Aorta (tissue), 5 donors: ENCODE measurements around the gene CNTRL. TPM values are rescaled to one million over a fixed set of nuclear protein-coding genes. Genes with fewer than 3 reads are reported as not detected.

Source experiments
- ATAC-seq: fragments of 200-7000 bp; cut with Tn5 transposase; one replicate; pipeline ENCODE4 v1.9.1; 2022; ENCODE audit warnings: moderate library complexity; ENCODE audit not compliant: low FRiP score
- DNase-seq, 2 donors: peaks; one replicate each; pipeline ENCODE4 v3.0.0-alpha.2; 2020
- H3K27ac ChIP-seq, 2 donors: one replicate each; pipeline ENCODE4 v1.5.1; 2013; ENCODE audit warnings: low read length in 2 of 2, mild to moderate bottlenecking in 2 of 2, moderate library complexity in 2 of 2, control low read depth in 1 of 2, inconsistent platforms in 1 of 2, low read depth in 1 of 2
- H3K27me3 ChIP-seq, 2 donors: one replicate each; pipeline ENCODE4 v1.6.1; 2013; ENCODE audit warnings: control low read depth in 1 of 2, low read length in 1 of 2, mild to moderate bottlenecking in 1 of 2, moderate library complexity in 1 of 2; ENCODE audit not compliant: insufficient read depth in 2 of 2, control insufficient read depth in 1 of 2
- H3K36me3 ChIP-seq, 2 donors: one replicate each; pipeline ENCODE4 v1.6.1; 2013; ENCODE audit warnings: control low read depth in 1 of 2, low read length in 1 of 2, mild to moderate bottlenecking in 1 of 2; ENCODE audit not compliant: insufficient read depth in 2 of 2, control insufficient read depth in 1 of 2
- H3K4me1 ChIP-seq, 2 donors: one replicate each; pipeline ENCODE4 v1.6.1; 2013; ENCODE audit warnings: low read length in 2 of 2, control low read depth in 1 of 2, mild to moderate bottlenecking in 1 of 2, moderate library complexity in 1 of 2; ENCODE audit not compliant: insufficient read depth in 2 of 2, control insufficient read depth in 1 of 2
- H3K4me3 ChIP-seq, 2 donors: one replicate each; pipeline ENCODE4 v1.5.1; 2013; ENCODE audit warnings: low read length in 2 of 2, control low read depth in 1 of 2, mild to moderate bottlenecking in 1 of 2
- H3K9me3 ChIP-seq: one replicate; pipeline ENCODE4 v1.6.1; 2013; ENCODE audit warnings: mild to moderate bottlenecking, low read length; ENCODE audit not compliant: control insufficient read depth
- WGBS, 2 donors: extraction: QIAGEN DNeasy Blood & Tissue Kit; methylation state at CpG; one replicate each; pipeline ENCODE4 v1.1.7; 2013; 5-methylcytosine and 5-hydroxymethylcytosine counted together
- intact Hi-C, 2 donors: fragments of 100-400 bp; cut with DNase I; formaldehyde crosslinking; loops; one replicate each; pipeline versions ENCODE4 v1.14.2 to v1.15.0; 2022
- polyA plus RNA-seq, 2 donors: library from polyadenylated mRNA; stranded (reverse); fragments of 200-250 nt; gene quantifications; one replicate each; pipeline ENCODE4 v1.2.3, GENCODE V29; 2013
- total RNA-seq, 2 donors: library from RNA; stranded (reverse); fragmentation: NEBNext Ultra II Directional; extraction: Animal tissue kit (Norgen Biotek cat#: 25700); gene quantifications; one replicate each; pipeline ENCODE4 v1.2.1, GENCODE V29; 2021
- donor health status: healthy with polysubstance abuse.
- donor health status: Bipolar disorder and iron deficiency.
- donor health status: DM: no; HTN: no; CAD: no.
- donor health status: DM: no; HTN: no; CAD: no.
- donor health status: DM: yes; HTN: yes; CAD: no.

CNTRL gene
- total and polyA plus RNA-seq, 4 donors, result 9.0 to 25.8 (median 14.7) TPM

DNA sequence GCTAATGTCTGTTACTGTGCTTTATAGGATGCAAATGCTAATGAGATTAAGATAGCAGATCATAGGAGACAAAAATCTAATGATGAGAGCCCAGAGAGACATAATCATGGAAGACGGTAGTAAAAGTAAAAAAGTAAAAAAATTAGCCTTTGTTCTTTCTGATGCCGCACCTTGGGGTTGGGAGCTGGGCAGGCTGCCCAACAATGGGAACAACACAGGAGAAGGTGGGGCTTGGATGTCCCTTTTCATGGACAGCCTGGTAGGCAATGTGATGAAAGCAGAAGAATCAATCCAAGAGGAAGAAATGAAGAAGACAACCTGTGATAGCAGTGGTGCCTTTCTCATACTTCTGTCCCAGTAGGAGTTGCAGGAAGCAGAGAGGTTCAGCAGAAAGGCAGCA, 69.7 kb downstream of the CNTRL start:
- Histone ChIP-seq H3K4me1 (no peaks in the 10 kb centered on the region), H3K4me3 (no peak overlapping the region), H3K27ac (no peak overlapping the region), H3K9me3 (no peaks in the 10 kb centered on the region), H3K36me3 (peaks cover 16 to 21% of the 10 kb centered on the region in 2 donors), H3K27me3 (no peaks in the 10 kb centered on the region)
- intact Hi-C loops, result no loop called here
- no peak for ATAC-seq
- WGBS, 2 donors, result 89 to 92% methylated on average over 2 of the region's 2 CpGs
- DNase-seq, result no peak

DNA sequence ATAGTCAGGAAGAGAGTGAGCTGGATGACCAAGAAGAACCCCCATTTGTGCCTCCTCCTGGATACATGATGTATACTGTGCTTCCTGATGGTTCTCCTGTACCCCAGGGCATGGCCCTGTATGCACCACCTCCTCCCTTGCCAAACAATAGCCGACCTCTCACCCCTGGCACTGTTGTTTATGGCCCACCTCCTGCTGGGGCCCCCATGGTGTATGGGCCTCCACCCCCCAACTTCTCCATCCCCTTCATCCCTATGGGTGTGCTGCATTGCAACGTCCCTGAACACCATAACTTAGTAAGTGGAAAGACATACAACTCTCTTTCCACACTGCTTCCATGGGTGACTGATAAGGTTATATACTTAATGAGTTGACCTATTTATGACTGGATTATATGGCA, 75.4 kb downstream of the CNTRL start:
- Histone ChIP-seq H3K27me3 (no peaks in the 10 kb centered on the region), H3K36me3 (peaks cover 7 to 13% of the 10 kb centered on the region in 2 donors), H3K9me3 (no peaks in the 10 kb centered on the region), H3K4me1 (no peaks in the 10 kb centered on the region), H3K27ac (no peak overlapping the region), H3K4me3 (no peak overlapping the region)
- no peak for DNase-seq
- intact Hi-C loops, result no loop called here
- no peak for ATAC-seq
- 38 to 40% methylated on average over 2 of the region's 2 CpGs for WGBS, 2 donors

DNA sequence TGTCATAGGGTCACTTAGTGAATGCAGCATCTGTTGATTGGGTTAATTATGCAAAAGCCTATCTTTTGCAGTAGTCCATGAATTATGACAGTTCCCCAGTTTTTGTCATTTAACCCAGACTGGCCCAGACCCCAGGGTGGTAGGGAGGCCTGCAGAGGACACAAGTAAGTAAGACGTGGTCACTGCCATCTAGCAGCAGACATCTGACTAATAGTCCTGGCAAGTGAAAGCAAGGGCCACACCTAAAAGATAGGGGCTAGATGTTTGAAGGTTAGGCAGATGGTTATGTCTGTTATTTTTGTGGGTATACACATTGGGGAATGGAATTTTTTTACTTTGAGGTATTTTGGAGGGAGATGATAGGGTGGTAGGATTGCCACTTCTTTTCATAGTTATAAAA, 78.9 kb downstream of the CNTRL start:
- ATAC-seq, result no peak
- no peak for DNase-seq
- Histone ChIP-seq H3K27me3 (no peaks in the 10 kb centered on the region), H3K9me3 (no peaks in the 10 kb centered on the region), H3K4me1 (peaks cover 0 to 3% of the 10 kb centered on the region in 2 donors), H3K27ac (no peak overlapping the region), H3K4me3 (no peak overlapping the region), H3K36me3 (peaks cover 3 to 6% of the 10 kb centered on the region in 2 donors)
- 58 to 67% methylated on average over 1 of the region's 1 CpG for WGBS, 2 donors
- intact Hi-C loops, result no loop called here

DNA sequence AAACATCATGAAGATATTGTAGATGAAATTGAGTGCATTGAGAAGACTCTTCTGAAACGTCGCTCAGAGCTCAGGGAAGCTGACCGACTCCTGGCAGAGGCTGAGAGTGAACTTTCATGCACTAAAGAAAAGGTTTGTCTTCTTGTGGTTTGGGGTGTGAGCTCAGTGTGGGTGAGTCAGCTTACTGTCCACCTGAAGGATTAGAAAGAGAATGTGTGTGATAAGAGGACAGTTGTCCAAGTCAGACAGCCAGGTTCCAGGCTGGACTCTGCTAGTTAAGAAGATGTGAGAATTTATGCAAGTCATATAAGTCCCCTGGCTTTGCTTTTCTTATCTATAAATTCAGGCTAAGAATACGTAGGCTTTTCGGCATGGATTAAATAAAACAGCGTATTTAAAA, 80.0 kb downstream of the CNTRL start:
- no peak for ATAC-seq
- intact Hi-C loops, result no loop called here
- H3K9me3 ChIP-seq, result no peaks in the 10 kb centered on the region
- DNase-seq, result no peak
- WGBS, 2 donors, result 93 to 95% methylated on average over 6 of the region's 6 CpGs
- no peaks in the 10 kb centered on the region for H3K27me3 ChIP-seq
- no peak overlapping the region for H3K27ac ChIP-seq
- peaks cover 0 to 3% of the 10 kb centered on the region in 2 donors for H3K4me1 ChIP-seq
- peaks cover 0 to 8% of the 10 kb centered on the region in 2 donors for H3K36me3 ChIP-seq
- no peak overlapping the region for H3K4me3 ChIP-seq

DNA sequence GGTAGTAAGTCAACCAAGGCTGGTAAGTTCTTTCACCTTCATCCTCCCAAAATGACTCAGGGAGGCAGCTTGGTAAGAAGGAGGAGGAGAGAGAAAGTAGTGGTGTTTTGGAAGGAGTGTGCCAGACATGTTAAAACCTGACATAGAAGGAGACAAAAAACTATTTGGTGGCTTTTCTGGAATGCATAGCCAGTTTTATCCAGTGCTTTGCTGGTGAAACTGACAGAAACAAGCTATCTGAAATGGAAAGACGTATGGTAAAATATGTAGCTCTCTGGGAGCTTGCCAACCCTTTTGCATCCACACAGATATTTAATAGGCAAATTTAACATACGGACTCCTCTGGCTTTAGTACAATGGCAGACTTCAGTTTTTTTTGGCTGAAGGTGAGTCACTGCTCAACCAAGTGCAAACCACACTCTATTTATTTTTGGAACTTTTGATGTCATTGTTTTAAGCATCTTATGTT, 81.5 kb downstream of the CNTRL start:
- intact Hi-C loops, result no loop called here
- WGBS, 2 donors, result 0 to 5% methylated on average over 2 of the region's 2 CpGs
- Histone ChIP-seq H3K4me1 (peaks cover 0 to 3% of the 10 kb centered on the region in 2 donors), H3K9me3 (no peaks in the 10 kb centered on the region), H3K27ac (peak overlapping the region in 1 of 2 donors; percentile 57), H3K36me3 (peaks cover 0 to 7% of the 10 kb centered on the region in 2 donors), H3K4me3 (no peak overlapping the region), H3K27me3 (no peaks in the 10 kb centered on the region)
- ATAC-seq (no peak), DNase-seq (no peak)

DNA sequence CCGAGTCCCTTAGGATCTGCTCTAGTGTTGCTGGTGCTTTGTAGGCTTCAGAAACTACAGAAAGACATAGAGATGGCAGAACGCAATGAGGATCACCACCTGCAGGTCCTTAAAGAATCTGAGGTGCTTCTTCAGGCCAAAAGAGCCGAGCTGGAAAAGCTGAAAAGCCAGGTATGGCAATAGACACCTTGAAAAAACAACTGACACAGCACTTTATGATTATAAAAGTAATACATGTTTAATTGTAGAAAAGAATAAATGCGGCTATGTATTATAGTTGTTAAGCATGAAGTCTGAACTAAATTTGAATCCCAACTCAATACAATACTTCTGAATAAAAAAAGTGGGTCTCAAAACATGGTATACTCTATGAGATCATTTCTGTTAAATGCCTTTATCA, 83.2 kb downstream of the CNTRL start:
- Histone ChIP-seq H3K9me3 (no peaks in the 10 kb centered on the region), H3K4me3 (no peak overlapping the region), H3K36me3 (peaks cover 0 to 7% of the 10 kb centered on the region in 2 donors), H3K4me1 (peaks cover 0 to 3% of the 10 kb centered on the region in 2 donors), H3K27ac (no peak overlapping the region), H3K27me3 (no peaks in the 10 kb centered on the region)
- DNase-seq (no peak), ATAC-seq (no peak)
- 93 to 95% methylated on average over 4 of the region's 4 CpGs for WGBS, 2 donors
- intact Hi-C loops, result no loop called here

DNA sequence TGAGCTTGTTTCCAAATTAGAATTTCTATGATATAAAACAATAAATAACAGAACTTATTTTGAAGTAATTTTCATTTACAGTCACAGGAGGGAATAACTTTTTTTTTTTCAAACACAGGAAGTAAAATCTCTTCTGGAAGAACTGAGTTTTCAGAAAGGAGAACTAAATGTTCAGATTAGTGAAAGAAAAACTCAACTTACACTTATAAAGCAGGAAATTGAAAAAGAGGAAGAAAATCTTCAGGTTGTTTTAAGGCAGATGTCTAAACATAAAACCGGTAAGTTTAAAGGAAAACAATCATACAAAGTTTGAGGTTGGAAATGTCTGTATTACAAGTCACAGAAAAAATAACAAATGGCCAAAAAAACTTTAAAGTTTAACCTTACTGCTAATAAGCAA, 85.3 kb downstream of the CNTRL start:
- H3K9me3 ChIP-seq, result no peaks in the 10 kb centered on the region
- H3K27ac ChIP-seq, result no peak overlapping the region
- no peaks in the 10 kb centered on the region for H3K27me3 ChIP-seq
- H3K4me1 ChIP-seq, result peaks cover 0 to 3% of the 10 kb centered on the region in 2 donors
- H3K4me3 ChIP-seq, result no peak overlapping the region
- no peak for DNase-seq
- WGBS, 2 donors, result 48 to 69% methylated on average over 1 of the region's 1 CpG
- no peak for ATAC-seq
- peaks cover 0 to 7% of the 10 kb centered on the region in 2 donors for H3K36me3 ChIP-seq
- intact Hi-C loops, result no loop called here

DNA sequence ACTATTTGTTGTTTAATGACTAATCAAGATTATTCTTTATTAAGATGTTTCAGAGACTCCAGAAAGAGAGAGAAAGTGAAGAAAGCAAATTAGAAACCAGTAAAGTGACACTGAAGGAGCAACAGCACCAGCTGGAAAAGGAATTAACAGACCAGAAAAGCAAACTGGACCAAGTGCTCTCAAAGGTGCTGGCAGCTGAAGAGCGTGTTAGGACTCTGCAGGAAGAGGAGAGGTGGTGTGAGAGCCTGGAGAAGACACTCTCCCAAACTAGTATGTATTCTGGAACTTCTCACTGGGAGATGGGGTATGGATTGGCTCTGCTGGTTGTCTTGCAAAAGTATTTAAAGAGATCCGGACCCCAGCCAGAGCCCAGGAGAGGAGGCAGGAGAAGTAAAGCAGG, 93.3 kb downstream of the CNTRL start:
- ATAC-seq (no peak), DNase-seq (no peak)
- WGBS, 2 donors, result 81 to 87% methylated on average over 2 of the region's 2 CpGs
- H3K27me3 ChIP-seq, result no peaks in the 10 kb centered on the region
- H3K27ac ChIP-seq, result peak overlapping the region in 1 of 2 donors; percentile 40
- H3K4me1 ChIP-seq, result no peaks in the 10 kb centered on the region
- intact Hi-C loops, result no loop called here
- H3K9me3 ChIP-seq, result no peaks in the 10 kb centered on the region
- H3K36me3 ChIP-seq, result peaks cover 0 to 5% of the 10 kb centered on the region in 2 donors
- no peak overlapping the region for H3K4me3 ChIP-seq

DNA sequence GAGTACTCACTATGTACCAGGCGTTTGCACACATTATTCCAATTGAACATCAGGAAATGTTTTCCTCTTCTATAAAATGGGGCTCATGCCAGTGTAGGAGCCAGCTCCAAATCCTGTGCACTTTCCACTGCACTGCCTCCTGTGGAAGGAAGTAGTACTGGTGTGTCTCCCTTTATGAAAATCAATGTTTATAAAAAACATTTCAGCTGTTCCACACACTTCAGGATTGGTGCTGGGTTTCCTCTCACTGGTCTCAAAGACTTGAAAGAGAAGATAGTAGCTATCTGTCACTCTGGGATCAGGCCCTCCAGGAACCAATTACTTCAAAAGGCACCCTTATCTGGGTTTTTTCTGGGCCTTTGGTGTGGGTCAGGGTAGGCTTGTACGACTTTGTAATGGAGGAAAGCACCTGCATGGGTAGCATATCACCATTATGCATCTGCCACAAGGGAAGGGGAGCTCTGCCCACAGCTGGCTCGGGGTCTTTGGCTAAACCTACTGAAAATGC, 94.4 kb downstream of the CNTRL start:
- Histone ChIP-seq H3K27ac (no peak overlapping the region), H3K4me3 (no peak overlapping the region), H3K9me3 (no peaks in the 10 kb centered on the region), H3K27me3 (no peaks in the 10 kb centered on the region), H3K4me1 (no peaks in the 10 kb centered on the region), H3K36me3 (peaks cover 0 to 5% of the 10 kb centered on the region in 2 donors)
- WGBS, 2 donors, result 62 to 68% methylated on average over 3 of the region's 3 CpGs
- intact Hi-C loops, result no loop called here
- DNase-seq, result no peak
- ATAC-seq, result peak; percentile 63
